OCI-LY1 (cell line): ENCODE measurements around the gene DACH1.

ENCODE experiments used
- H2AFZ ChIP-seq: fragments of 200-600 bp; sonication (generic), shearing (Covaris generic); 2 replicates; pipeline ENCODE4 v1.6.0; 2014; ENCODE audit warnings: antibody characterized with exemption, mild to moderate bottlenecking, low read length
- H3F3A ChIP-seq: fragments of 200-600 bp; sonication (generic), shearing (Covaris generic); 2 replicates; pipeline ENCODE4 v1.6.0; 2014; ENCODE audit warnings: mild to moderate bottlenecking, antibody characterized with exemption, low read length, moderate library complexity; ENCODE audit not compliant: insufficient read depth
- H3K27ac ChIP-seq: fragments of 200-600 bp; sonication (generic); 2 replicates; pipeline ENCODE4 v1.5.1; 2014; ENCODE audit warnings: low read length, mixed run types, mild to moderate bottlenecking, low read depth; ENCODE audit not compliant: poor library complexity, severe bottlenecking
- H3K27me3 ChIP-seq: fragments of 200-600 bp; sonication (generic); 2 replicates; pipeline ENCODE4 v1.6.0; 2014; ENCODE audit warnings: antibody characterized with exemption, mild to moderate bottlenecking, low read length, moderate library complexity; ENCODE audit not compliant: insufficient read depth
- H3K36me3 ChIP-seq: fragments of 200-600 bp; sonication (generic); 2 replicates; pipeline ENCODE4 v1.6.1; 2014; ENCODE audit warnings: mild to moderate bottlenecking, antibody characterized with exemption, low read length, moderate library complexity, mixed read lengths; ENCODE audit not compliant: insufficient read depth
- H3K4me1 ChIP-seq: fragments of 200-600 bp; sonication (generic); 2 replicates; pipeline ENCODE4 v1.5.1; 2014; ENCODE audit warnings: mild to moderate bottlenecking, low read length, moderate library complexity; ENCODE audit not compliant: insufficient read depth, severe bottlenecking
- H3K4me2 ChIP-seq: fragments of 200-600 bp; sonication (generic), shearing (Covaris generic); 2 replicates; pipeline ENCODE4 v1.6.1; 2014; ENCODE audit warnings: low read length
- H3K4me3 ChIP-seq: fragments of 200-600 bp; sonication (generic); 2 replicates; pipeline ENCODE4 v1.5.1; 2014; ENCODE audit warnings: low read length, low read depth, mild to moderate bottlenecking, mixed read lengths; ENCODE audit not compliant: poor library complexity, severe bottlenecking
- H3K79me2 ChIP-seq: fragments of 200-600 bp; shearing (Covaris generic); 2 replicates; pipeline ENCODE4 v1.6.1; 2016; ENCODE audit warnings: mixed run types, low read length, mixed read lengths; ENCODE audit not compliant: insufficient read depth
- H3K9ac ChIP-seq: fragments of 200-600 bp; sonication (generic), shearing (Covaris generic); 2 replicates; pipeline ENCODE4 v1.6.1; 2014; ENCODE audit warnings: mild to moderate bottlenecking, low read length, mixed read lengths
- H3K9me2 ChIP-seq: fragments of 200-600 bp; sonication (generic), shearing (Covaris generic); 2 replicates; pipeline ENCODE4 v1.6.1; 2014; ENCODE audit warnings: low read depth, mild to moderate bottlenecking, low read length, mixed read lengths
- H3K9me3 ChIP-seq: fragments of 200-600 bp; shearing (Covaris generic); 2 replicates; pipeline ENCODE4 v1.6.1; 2014; ENCODE audit warnings: low read length, mixed read lengths
- H4K20me1 ChIP-seq: fragments of 200-600 bp; sonication (generic), shearing (Covaris generic); 2 replicates; pipeline ENCODE4 v1.6.0; 2016; ENCODE audit warnings: mild to moderate bottlenecking, low read length; ENCODE audit not compliant: insufficient read depth
- CTCF ChIP-seq: fragments of 200-600 bp; sonication (generic), shearing (Covaris generic); IDR thresholded peaks from 2 replicates; pipeline ENCODE4 v1.5.1; 2017; ENCODE audit warnings: mild to moderate bottlenecking, antibody characterized with exemption, low read length, moderate library complexity, mixed read lengths
- EZH2 ChIP-seq: fragments of 200-600 bp; sonication (generic), shearing (Covaris generic); IDR thresholded peaks from 2 replicates; pipeline ENCODE4 v1.8.0; 2017; ENCODE audit warnings: borderline replicate concordance, mixed run types, mild to moderate bottlenecking, antibody characterized with exemption, low read length, moderate library complexity, mixed read lengths

Gene DACH1

GRCh38 chr13:71448080-71448630, 418.8 kb downstream of the DACH1 start:
- Histone ChIP-seq H3K9ac (no peak overlapping the region), H3K27ac (no peak overlapping the region), H3K4me2 (no peak overlapping the region), H3K9me3 (no peaks in the 10 kb centered on the region), H3K4me1 (no peaks in the 10 kb centered on the region), H4K20me1 (no peaks in the 10 kb centered on the region), H3K4me3 (no peak overlapping the region), H3K9me2 (no peaks in the 10 kb centered on the region), H3K27me3 (no peaks in the 10 kb centered on the region), H2AFZ (no peak overlapping the region), H3K79me2 (no peaks in the 10 kb centered on the region), H3K36me3 (no peaks in the 10 kb centered on the region), H3F3A (no peaks in the 10 kb centered on the region)
- TF ChIP-seq EZH2 (no peak), CTCF (no peak)

GRCh38 chr13:71437704-71438103, 429.3 kb downstream of the DACH1 start:
- TF ChIP-seq EZH2: no peak
- TF ChIP-seq CTCF: no peak
- Histone ChIP-seq H3K4me1 (no peaks in the 10 kb centered on the region), H3K27me3 (no peaks in the 10 kb centered on the region), H3K36me3 (no peaks in the 10 kb centered on the region), H3K4me3 (no peak overlapping the region), H3K9ac (no peak overlapping the region), H3K9me2 (no peaks in the 10 kb centered on the region), H3K9me3 (no peaks in the 10 kb centered on the region), H3F3A (no peaks in the 10 kb centered on the region), H3K4me2 (no peak overlapping the region), H3K79me2 (no peaks in the 10 kb centered on the region), H4K20me1 (no peaks in the 10 kb centered on the region), H3K27ac (no peak overlapping the region), H2AFZ (no peak overlapping the region)

- H4K20me1 ChIP-seq: no peaks in the 10 kb centered on the region
- no peaks in the 10 kb centered on the region for H3K27me3 ChIP-seq
- no peak overlapping the region for H3K27ac ChIP-seq
- H3K9me3 ChIP-seq: no peaks in the 10 kb centered on the region
- no peak overlapping the region for H3K4me2 ChIP-seq
- H3K36me3 ChIP-seq: no peaks in the 10 kb centered on the region
- no peaks in the 10 kb centered on the region for H3K4me1 ChIP-seq
- no peak overlapping the region for H2AFZ ChIP-seq
- H3K4me3 ChIP-seq: no peak overlapping the region
- no peaks in the 10 kb centered on the region for H3K79me2 ChIP-seq
- peaks cover 3% of the 10 kb centered on the region; the same call in 1 of the 2 replicates for H3K9me2 ChIP-seq
- no peaks in the 10 kb centered on the region for H3F3A ChIP-seq
- TF ChIP-seq EZH2: no peak
- TF ChIP-seq CTCF: no peak
- no peak overlapping the region for H3K9ac ChIP-seq
Observed at GRCh38 chr13:71430681-71431080, 436.3 kb downstream of the DACH1 start.
